Cardiac muscle cell (in vitro differentiated cells and primary cell): ENCODE results near the gene TIGD2. TPM values are rescaled to one million over a fixed set of nuclear protein-coding genes. Genes with fewer than 3 reads are reported as not detected.

Source experiments
- DNase-seq, 2 donors: peaks; one replicate each; pipeline versions ENCODE4 v3.0.0 to v3.0.0-alpha.2; 2010 to 2017; ENCODE audit warnings: low read depth in 1 of 2, low spot score in 1 of 2
- H3K27ac ChIP-seq: fragments of 200-600 bp; sonication (generic); 2 replicates; pipeline ENCODE4 v1.5.1; 2016
- H3K27me3 ChIP-seq: fragments of 200-600 bp; sonication (generic); 2 replicates; pipeline ENCODE4 v1.6.0; 2016; ENCODE audit warnings: control low read depth
- H3K36me3 ChIP-seq: fragments of 200-600 bp; sonication (generic); 2 replicates; pipeline ENCODE4 v1.5.1; 2016; ENCODE audit warnings: control low read depth
- H3K4me1 ChIP-seq: fragments of 200-600 bp; sonication (generic); 2 replicates; pipeline ENCODE4 v1.8.1; 2017; ENCODE audit warnings: low read depth, mild to moderate bottlenecking, mixed run types
- H3K4me3 ChIP-seq: fragments of 200-600 bp; sonication (generic); 2 replicates; pipeline ENCODE4 v1.5.1; 2016; ENCODE audit warnings: mild to moderate bottlenecking
- H3K9me3 ChIP-seq: fragments of 200-600 bp; sonication (generic); 2 replicates; pipeline ENCODE4 v1.5.1; 2017; ENCODE audit warnings: low read depth, mild to moderate bottlenecking, control low read depth
- CTCF ChIP-seq: IDR thresholded peaks from 2 replicates; pipeline ENCODE4 v1.5.1; 2012; ENCODE audit warnings: low read depth, mild to moderate bottlenecking, low read length
- polyA plus RNA-seq: library from polyadenylated mRNA; unstranded; fragments of >200 nt; fragmentation: Nextera tagmentation; extraction: Ambion mirVana; gene quantifications from 2 replicates; pipeline ENCODE4 v1.2.1, GENCODE V29; 2016
- total RNA-seq: library from RNA; depleted of rRNA; stranded (reverse); fragments of >200 nt; gene quantifications from 2 replicates; pipeline ENCODE4 v1.2.3, GENCODE V29; 2016

The TIGD2 gene
- total and polyA plus RNA-seq, 2 experiments from 2014 or later, result 5.4 to 14.0 TPM

- Histone ChIP-seq H3K4me1 (no peaks in the 10 kb centered on the region), H3K36me3 (no peaks in the 10 kb centered on the region), H3K27me3 (no peaks in the 10 kb centered on the region), H3K9me3 (no peaks in the 10 kb centered on the region), H3K4me3 (no peak overlapping the region), H3K27ac (no peak overlapping the region)
- peak in 1 of 2 donors; percentile 38 for DNase-seq
- no peak for TF ChIP-seq CTCF
Measured at GRCh38 chr4:89119166-89119565, 7.8 kb downstream of the TIGD2 start.

- no peaks in the 10 kb centered on the region for H3K27me3 ChIP-seq
- no peaks in the 10 kb centered on the region for H3K9me3 ChIP-seq
- no peaks in the 10 kb centered on the region for H3K36me3 ChIP-seq
- TF ChIP-seq CTCF, result no peak
- no peak for DNase-seq
- H3K27ac ChIP-seq, result no peak overlapping the region
- no peak overlapping the region for H3K4me3 ChIP-seq
- H3K4me1 ChIP-seq, result no peaks in the 10 kb centered on the region
Measured at GRCh38 chr4:89119836-89120235, 8.5 kb downstream of the TIGD2 start.

GRCh38 chr4:89121387-89122068 lies 10.2 kb downstream of the TIGD2 start:
- no peak overlapping the region for H3K27ac ChIP-seq
- no peak for DNase-seq
- no peaks in the 10 kb centered on the region for H3K36me3 ChIP-seq

GRCh38 chr4:89123451-89123851 lies 12.1 kb downstream of the TIGD2 start:
- no peak overlapping the region for H3K4me3 ChIP-seq
- H3K36me3 ChIP-seq, result no peaks in the 10 kb centered on the region
- TF ChIP-seq CTCF, result no peak
- H3K9me3 ChIP-seq, result no peaks in the 10 kb centered on the region
- H3K4me1 ChIP-seq, result no peaks in the 10 kb centered on the region
- no peak overlapping the region for H3K27ac ChIP-seq
- no peaks in the 10 kb centered on the region for H3K27me3 ChIP-seq
- DNase-seq, result no peak

More at GRCh38 chr4:89121387-89122068, 10.2 kb downstream of the TIGD2 start:
- no peak for TF ChIP-seq CTCF
- Histone ChIP-seq H3K27me3 (no peaks in the 10 kb centered on the region), H3K4me1 (no peaks in the 10 kb centered on the region), H3K9me3 (no peaks in the 10 kb centered on the region), H3K4me3 (no peak overlapping the region)

GRCh38 chr4:89125901-89126782 lies 14.8 kb downstream of the TIGD2 start:
- Histone ChIP-seq H3K27me3 (no peaks in the 10 kb centered on the region), H3K36me3 (no peaks in the 10 kb centered on the region), H3K9me3 (no peaks in the 10 kb centered on the region), H3K27ac (no peak overlapping the region), H3K4me1 (no peaks in the 10 kb centered on the region), H3K4me3 (no peak overlapping the region)
- DNase-seq, result no peak
- TF ChIP-seq CTCF, result no peak
